ENCODE data around the gene SLC39A5. TPM values are rescaled to one million over a fixed set of nuclear protein-coding genes. Genes with fewer than 3 reads are reported as not detected.

SLC39A5 gene
- total RNA-seq, 1 donor from 2014 or later = 0.61 TPM

- peaks cover 1% of the 10 kb centered on the region for H3K9me3 Mint-ChIP-seq (ENCODE audit: unreplicated experiment)
- no peaks in the 10 kb centered on the region for H3K36me3 Mint-ChIP-seq (ENCODE audit: unreplicated experiment)
- no peak for DNase-seq
Observed at GRCh38 chr12:56242986-56243385, 13.1 kb downstream of the SLC39A5 start.

GRCh38 chr12:56243731-56244181 is 13.9 kb downstream of the SLC39A5 start:
- no peak overlapping the region for H3K4me3 Mint-ChIP-seq (ENCODE audit: unreplicated experiment)
- no peak overlapping the region for H3K27ac Mint-ChIP-seq (ENCODE audit: unreplicated experiment)
- peaks cover 4% of the 10 kb centered on the region for H3K27me3 Mint-ChIP-seq (ENCODE audit: unreplicated experiment)
- no peaks in the 10 kb centered on the region for H3K36me3 Mint-ChIP-seq (ENCODE audit: unreplicated experiment)
- H3K9me3 Mint-ChIP-seq (ENCODE audit: unreplicated experiment) = peaks cover 1% of the 10 kb centered on the region
- no peak for DNase-seq
- no peak for TF ChIP-seq CTCF (IDR thresholded peaks at IDR 0.05; ENCODE audit: partially characterized antibody, unreplicated experiment)
- H3K4me1 Mint-ChIP-seq (ENCODE audit: low read depth, unreplicated experiment) = no peaks in the 10 kb centered on the region

More at GRCh38 chr12:56242986-56243385, 13.1 kb downstream of the SLC39A5 start:
- Mint-ChIP-seq H3K4me1 (ENCODE audit: low read depth, unreplicated experiment) (no peaks in the 10 kb centered on the region), H3K4me3 (ENCODE audit: unreplicated experiment) (no peak overlapping the region), H3K27ac (ENCODE audit: unreplicated experiment) (no peak overlapping the region), H3K27me3 (ENCODE audit: unreplicated experiment) (peaks cover 4% of the 10 kb centered on the region)
- TF ChIP-seq CTCF (IDR thresholded peaks at IDR 0.05; ENCODE audit: partially characterized antibody, unreplicated experiment) = no peak

GRCh38 chr12:56244494-56244893 is 14.6 kb downstream of the SLC39A5 start:
- H3K27ac Mint-ChIP-seq (ENCODE audit: unreplicated experiment) = no peak overlapping the region
- DNase-seq = no peak
- no peak overlapping the region for H3K4me3 Mint-ChIP-seq (ENCODE audit: unreplicated experiment)
- H3K36me3 Mint-ChIP-seq (ENCODE audit: unreplicated experiment) = no peaks in the 10 kb centered on the region
- peaks cover 5% of the 10 kb centered on the region for H3K9me3 Mint-ChIP-seq (ENCODE audit: unreplicated experiment)
- no peaks in the 10 kb centered on the region for H3K4me1 Mint-ChIP-seq (ENCODE audit: low read depth, unreplicated experiment)
- TF ChIP-seq CTCF (IDR thresholded peaks at IDR 0.05; ENCODE audit: partially characterized antibody, unreplicated experiment) = no peak
- peaks cover 4% of the 10 kb centered on the region for H3K27me3 Mint-ChIP-seq (ENCODE audit: unreplicated experiment)

GRCh38 chr12:56247923-56248322 is 18.1 kb downstream of the SLC39A5 start:
- Mint-ChIP-seq H3K27me3 (ENCODE audit: unreplicated experiment) (peaks cover 4% of the 10 kb centered on the region), H3K9me3 (ENCODE audit: unreplicated experiment) (peaks cover 5% of the 10 kb centered on the region), H3K27ac (ENCODE audit: unreplicated experiment) (no peak overlapping the region), H3K4me1 (ENCODE audit: low read depth, unreplicated experiment) (no peaks in the 10 kb centered on the region), H3K36me3 (ENCODE audit: unreplicated experiment) (no peaks in the 10 kb centered on the region), H3K4me3 (ENCODE audit: unreplicated experiment) (no peak overlapping the region)
- no peak for DNase-seq
- no peak for TF ChIP-seq CTCF (IDR thresholded peaks at IDR 0.05; ENCODE audit: partially characterized antibody, unreplicated experiment)

- Mint-ChIP-seq H3K27me3 (ENCODE audit: unreplicated experiment) (peaks cover 4% of the 10 kb centered on the region), H3K4me1 (ENCODE audit: low read depth, unreplicated experiment) (no peaks in the 10 kb centered on the region), H3K4me3 (ENCODE audit: unreplicated experiment) (no peak overlapping the region), H3K9me3 (ENCODE audit: unreplicated experiment) (peaks cover 5% of the 10 kb centered on the region), H3K36me3 (ENCODE audit: unreplicated experiment) (no peaks in the 10 kb centered on the region), H3K27ac (ENCODE audit: unreplicated experiment) (peak overlapping the region; percentile 38)
- TF ChIP-seq CTCF (IDR thresholded peaks at IDR 0.05; ENCODE audit: partially characterized antibody, unreplicated experiment) = no peak
- DNase-seq = no peak
Observed at GRCh38 chr12:56248711-56249110, 18.9 kb downstream of the SLC39A5 start.
